Fibroblast of villous mesenchyme (primary cell): ENCODE measurements around the gene XCL1. TPM values are rescaled to one million over a fixed set of nuclear protein-coding genes. Genes with fewer than 3 reads are reported as not detected.
A peak's percentile ranks its signal among the peaks of the same experiment; 100 is the strongest.

Experiments
- DNase-seq: peaks from one replicate; pipeline ENCODE4 v3.0.0-alpha.2; 2010; ENCODE audit warnings: low read depth
- H3K4me3 ChIP-seq: 2 replicates; pipeline ENCODE4 v1.5.1; 2011; ENCODE audit warnings: low read depth, mild to moderate bottlenecking, low read length
- CTCF ChIP-seq: IDR thresholded peaks from 2 replicates; pipeline ENCODE4 v1.5.1; 2012; ENCODE audit warnings: low read depth, mild to moderate bottlenecking, low read length; ENCODE audit not compliant: insufficient read depth
- total RNA-seq: library from RNA; depleted of rRNA; stranded (reverse); fragments of >200 nt; gene quantifications from 2 replicates; pipeline ENCODE4 v1.2.3, GENCODE V29; 2012

Gene XCL1
- total RNA-seq, 1 donor: not detected

- DNase-seq: peak; percentile 55
- no peak for TF ChIP-seq CTCF
- no peak overlapping the region for H3K4me3 ChIP-seq
These were observed 25.4 kb upstream of the XCL1 start for GRCh38 chr1:168550971-168551370.

- TF ChIP-seq CTCF: no peak
- DNase-seq: no peak
- no peak overlapping the region for H3K4me3 ChIP-seq
These were observed 24.7 kb upstream of the XCL1 start for GRCh38 chr1:168551688-168552087.

- H3K4me3 ChIP-seq: no peak overlapping the region
- TF ChIP-seq CTCF: no peak
- peak; percentile 34 for DNase-seq
These were observed 23.4 kb upstream of the XCL1 start for GRCh38 chr1:168552961-168553360.

GRCh38 chr1:168553680-168554553 is 22.5 kb upstream of the XCL1 start:
- H3K4me3 ChIP-seq: no peak overlapping the region
- TF ChIP-seq CTCF: no peak
- DNase-seq: no peak

- H3K4me3 ChIP-seq: no peak overlapping the region
- no peak for TF ChIP-seq CTCF
- no peak for DNase-seq
These were observed 21.6 kb upstream of the XCL1 start for GRCh38 chr1:168554603-168555483.

GRCh38 chr1:168555508-168556046 is 20.8 kb upstream of the XCL1 start:
- no peak for DNase-seq

More at GRCh38 chr1:168555508-168556046, 20.8 kb upstream of the XCL1 start:
- no peak overlapping the region for H3K4me3 ChIP-seq
- TF ChIP-seq CTCF: no peak
